HG03280 (cell line): ENCODE measurements around the gene MYO10.
"Not testable (repeated sequence)": the region's sequence is repeated elsewhere in the genome, so short reads cannot be mapped to it uniquely, and the experiment has no call there.

Experiments used
- ATAC-seq: cut with Tn5 transposase; IDR thresholded peaks from one replicate; pipeline ENCODE4 v1.9.1; 2021; ENCODE audit warnings: mild to moderate bottlenecking, moderate library complexity; ENCODE audit not compliant: unreplicated experiment

Gene MYO10

DNA sequence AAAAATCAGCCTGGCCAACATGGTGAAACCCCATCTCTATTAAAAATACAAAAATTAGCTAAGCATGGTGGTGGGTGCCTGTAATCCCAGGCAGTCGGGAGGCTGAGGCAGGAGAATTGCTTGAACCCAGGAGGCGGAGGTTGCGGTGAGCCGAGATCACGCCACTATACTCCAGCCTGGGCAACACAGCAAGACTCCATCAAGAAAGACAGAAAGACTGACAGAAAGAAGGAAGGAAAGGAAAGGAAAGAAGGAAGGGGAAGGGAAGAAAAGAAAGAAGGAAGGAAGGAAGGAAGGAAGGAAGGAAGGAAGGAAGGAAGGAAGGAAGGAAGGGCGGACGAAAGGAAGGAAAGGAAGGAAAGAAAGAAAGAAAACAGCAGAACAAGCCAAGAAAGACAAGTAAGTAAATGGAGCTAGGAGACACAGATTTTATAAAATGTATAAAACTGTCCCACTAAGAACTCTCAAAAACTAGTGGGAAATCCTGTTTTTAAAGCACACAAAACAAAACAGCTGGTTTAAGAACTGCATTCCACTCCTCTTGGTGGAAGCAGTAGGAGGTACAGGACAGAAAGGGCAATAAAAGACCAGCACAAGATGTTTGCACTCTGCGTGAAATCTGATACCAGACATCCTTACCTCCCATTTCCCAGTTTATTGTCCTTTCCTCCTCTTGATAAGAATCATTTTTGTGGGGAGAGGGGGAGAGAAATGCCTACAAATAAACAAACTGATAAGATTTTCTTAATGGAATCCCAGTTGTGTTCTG is 46.7 kb downstream of the MYO10 start:
- no peak for ATAC-seq

DNA sequence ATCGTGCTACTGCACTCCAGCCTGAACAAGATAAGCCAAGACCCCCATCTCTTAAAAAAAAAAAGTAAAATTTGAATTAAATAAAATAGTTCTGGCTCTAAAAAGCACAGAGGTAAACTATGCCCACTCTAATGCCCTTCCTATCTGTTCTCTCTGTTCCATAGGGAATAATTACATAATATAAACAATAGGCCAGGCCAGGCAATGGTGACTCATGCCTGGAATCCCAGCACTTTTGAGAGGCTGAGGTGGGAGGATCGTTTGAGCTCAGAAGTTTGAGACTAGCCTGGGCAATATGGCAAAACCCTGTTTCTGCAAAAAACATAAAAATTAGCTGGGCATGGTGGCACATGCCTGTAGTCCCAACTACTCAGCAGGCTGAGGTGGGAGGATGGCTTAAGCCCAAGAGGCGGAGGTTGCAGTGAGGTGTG is 47.4 kb downstream of the MYO10 start:
- ATAC-seq, result no peak

DNA sequence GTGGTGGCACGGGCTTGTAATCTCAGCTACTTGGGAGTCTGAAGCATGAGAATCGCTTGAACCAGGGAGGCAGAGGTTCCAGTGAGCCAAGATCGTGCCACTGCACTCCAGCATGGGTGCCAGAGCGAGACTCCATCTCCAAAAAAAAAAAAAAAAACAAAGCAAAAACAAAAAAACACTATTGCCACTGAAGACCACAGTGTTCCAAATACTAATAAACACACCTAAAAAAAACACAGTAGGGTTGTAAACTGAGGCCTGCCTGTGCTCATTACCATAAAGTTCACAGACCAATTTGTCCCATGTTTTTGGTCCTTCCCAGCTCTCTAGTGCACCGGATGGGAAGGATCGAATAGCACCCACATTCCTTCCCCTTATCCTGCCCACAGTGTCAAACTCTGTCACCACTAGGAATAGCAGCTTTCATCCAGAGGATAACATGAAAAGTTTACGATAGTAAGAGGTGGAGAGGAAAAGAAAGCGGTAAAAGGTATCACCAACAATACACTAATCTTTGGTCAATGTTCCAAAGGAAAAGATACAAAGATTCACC is 49.2 kb downstream of the MYO10 start:
- no peak for ATAC-seq

DNA sequence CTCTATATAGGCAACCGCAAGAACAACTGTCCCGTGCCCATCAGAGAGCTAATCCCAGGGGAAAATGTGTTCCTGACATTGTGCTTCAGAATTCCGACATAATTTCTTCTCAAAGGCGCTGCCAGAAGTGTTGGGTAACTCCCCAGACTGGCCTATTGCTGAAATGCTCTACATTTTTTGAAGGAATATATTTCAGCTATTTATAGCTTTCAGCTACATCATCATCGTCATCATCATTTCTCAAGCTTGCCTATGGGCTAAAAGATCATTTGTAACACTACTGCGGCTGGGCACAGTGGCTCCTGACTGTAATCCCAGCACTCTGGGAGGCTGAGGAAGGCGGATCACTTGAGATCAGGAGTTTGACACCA is 49.7 kb downstream of the MYO10 start:
- ATAC-seq, result no peak

DNA sequence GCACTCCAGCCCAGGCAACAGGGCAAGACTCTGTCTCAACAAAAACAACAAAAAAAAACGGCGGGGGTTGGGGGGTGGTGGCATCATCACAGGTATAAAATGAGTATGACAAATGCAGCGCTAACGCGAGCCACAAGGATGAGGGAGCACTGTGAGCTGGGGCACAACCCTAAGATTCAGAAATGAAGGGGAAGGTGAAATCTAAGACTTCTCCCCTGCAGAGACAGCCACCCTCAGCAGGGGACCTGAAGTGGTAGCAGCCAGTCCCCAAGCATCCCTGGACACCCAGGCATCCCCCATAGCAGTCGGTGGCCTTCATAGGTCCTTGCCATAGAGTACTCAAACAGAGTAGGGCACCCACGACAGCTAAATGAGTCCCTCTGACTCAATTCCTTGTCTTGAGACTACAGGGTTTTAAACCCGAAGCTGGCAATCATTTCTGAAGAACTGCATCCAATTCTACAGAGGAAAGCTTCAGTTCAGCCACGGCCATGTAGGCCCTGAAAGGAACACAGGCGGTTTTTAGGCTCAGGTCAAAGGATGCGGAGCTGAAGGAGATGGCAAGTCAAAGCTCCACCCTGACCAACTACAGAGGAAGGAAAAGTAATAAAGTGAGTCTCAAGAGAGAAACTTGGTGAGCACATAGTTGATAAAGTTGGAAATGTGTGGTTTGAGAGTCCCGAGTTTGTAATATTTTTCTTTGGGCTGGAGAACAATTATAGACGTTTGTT is 50.3 kb downstream of the MYO10 start:
- no peak for ATAC-seq

DNA sequence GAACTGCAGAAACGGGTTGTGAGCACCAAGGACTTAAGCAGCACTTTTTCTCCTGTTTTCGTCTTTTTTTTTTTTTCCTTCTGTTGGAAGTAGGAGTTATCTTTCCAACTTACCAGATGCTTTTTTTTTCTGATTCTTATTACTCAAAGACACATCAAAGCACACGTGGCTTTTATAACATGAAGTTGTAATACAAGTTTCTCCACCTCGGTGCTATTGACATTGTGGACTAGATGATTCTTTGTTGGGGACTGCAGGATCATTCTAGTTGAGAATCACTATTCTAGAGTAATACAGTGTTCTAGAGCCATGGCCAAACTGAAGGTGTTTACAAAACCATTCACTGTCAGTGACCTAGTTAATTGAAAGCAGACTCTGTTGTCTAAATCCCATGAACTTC is 51.5 kb downstream of the MYO10 start:
- ATAC-seq, result no peak

DNA sequence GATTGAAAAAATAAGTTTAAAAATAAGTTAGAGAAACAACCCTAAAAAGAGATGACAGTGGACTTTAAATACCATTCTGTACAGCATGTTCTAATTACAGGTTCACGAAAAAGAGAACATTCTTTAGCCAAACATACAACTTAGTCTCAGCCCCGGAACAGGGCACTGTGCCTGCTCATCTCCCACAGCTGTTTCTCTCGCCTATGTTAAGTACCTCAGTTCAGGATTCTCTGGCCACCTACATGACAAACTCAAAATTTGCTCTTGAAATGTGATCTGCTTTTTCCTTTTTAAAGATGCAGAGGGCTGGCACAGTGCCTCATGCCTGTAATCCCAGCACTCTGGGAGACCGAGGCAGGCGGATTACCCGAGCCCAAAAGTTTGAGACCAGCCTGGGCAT is 52.3 kb downstream of the MYO10 start:
- ATAC-seq, result no peak

DNA sequence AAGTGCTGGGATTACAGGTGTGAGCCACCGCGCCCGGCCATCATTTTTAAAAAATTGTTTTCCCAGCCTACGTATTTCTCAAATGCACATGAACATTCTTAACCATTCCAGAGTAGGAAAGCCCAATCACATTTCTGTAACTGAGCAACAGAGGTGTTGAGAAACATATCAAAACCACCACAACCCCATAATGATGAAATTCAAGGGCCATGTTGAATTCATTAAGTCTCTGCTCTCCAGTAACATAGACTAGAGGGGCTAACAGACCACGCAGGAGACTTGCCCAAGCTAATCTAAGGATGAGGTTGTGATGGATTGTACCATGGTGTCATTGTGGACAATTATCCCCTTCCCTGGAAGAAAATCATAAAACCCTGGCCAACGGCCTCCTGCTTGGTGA is 52.9 kb downstream of the MYO10 start:
- no peak for ATAC-seq

DNA sequence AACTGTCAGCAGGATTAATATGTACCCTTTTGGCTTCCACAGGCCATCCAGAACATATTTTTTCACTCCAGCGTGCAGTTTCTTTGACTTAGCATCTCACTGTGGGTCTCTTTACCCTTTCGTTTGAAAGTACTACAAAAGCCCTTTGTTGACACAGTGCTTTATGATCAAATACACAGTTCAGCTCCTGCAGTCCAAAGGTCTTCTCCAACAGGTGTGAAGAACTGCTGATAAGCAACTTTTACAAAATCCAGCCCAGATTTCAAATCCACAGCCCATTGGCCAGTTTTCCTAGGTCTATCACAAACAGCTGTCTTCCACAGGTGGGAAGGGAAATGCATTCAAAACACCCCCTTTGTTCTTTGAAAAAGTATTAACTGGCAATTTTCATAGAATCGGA is 54.8 kb downstream of the MYO10 start:
- no peak for ATAC-seq

DNA sequence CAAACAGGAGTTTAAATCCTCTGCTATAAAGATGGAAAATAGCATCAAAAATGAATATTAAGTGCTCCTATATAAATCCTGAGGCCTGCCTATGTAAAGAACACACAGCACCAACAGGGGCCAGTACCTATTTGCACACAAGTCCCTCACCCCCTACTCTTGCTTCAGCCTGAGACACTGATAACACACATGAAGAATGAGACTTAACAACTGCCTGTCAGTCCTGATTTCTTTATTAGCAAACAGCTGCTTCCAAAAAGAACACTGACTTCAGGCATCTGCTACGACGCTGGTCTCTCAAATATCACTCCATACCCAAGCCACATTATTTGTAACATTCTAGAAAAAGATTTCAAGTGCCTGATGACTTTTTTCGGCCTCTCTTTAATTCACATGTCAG is 55.5 kb downstream of the MYO10 start:
- ATAC-seq, result no peak

DNA sequence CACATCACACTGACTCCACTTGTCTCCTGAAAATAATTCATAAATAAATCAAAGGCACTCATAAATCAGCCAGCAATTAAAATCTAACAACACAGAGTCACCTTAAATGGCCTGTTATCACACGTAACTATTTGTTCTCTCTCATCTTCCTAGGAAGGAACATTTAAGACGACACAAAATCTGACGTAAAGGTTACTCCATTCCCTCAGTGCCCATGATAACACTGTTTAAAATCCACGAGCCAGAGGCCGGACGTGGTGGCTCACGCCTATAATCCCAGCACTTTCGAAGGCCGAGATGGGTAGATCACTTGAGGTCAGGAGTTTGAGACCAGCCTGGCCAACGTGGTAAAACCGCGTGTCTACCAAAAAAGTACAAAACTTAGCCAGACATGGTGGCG is 56.4 kb downstream of the MYO10 start:
- no peak for ATAC-seq

DNA sequence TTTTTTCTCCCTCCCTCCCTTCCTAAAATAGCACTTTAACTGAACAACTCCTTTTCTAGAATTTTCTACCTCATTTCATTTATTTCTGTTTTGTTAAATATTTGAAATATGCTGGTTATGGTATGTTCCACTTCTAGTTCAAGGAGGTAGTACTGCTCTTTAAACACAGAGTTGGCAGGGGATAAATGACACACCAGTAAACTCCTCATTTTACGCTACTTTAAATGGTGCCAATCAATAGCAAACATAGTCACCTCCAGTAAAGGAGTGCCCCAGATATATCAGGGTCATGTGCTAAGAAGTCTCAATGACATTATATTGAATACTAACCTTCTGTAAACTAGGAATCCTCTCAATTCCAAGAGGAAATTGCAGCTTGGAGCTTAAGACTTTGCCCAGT is 56.9 kb downstream of the MYO10 start:
- ATAC-seq, result no peak

DNA sequence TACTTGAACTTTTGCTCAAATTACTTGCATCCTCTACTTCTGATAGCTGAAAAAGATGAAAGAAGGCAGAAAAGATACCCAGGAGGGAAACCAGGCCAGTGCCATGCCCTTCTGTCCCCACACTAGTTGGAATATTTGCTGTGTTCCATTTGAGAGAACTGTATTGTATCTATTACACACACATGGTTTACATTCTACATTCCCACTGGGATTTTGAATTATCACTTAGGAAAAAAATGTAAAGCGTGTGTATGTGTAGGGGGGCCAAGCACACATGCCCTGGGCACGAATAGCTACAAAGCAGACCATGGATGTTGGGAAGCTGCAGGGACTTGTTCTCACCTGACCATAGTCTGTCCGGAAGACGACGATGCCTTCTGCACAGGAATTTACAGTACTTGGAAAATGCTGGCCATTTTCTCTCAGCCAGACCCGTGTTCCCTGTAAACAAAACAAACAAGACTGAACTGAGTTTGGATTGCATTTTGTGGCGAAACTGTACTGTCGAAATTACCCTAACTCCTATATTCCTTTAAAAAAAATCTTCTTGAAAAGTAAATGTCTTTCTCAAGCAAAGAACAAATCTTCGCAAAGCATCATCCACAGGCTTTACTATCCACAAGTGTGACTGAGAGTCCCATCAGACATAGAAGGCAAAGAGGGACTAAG is 58.7 kb downstream of the MYO10 start:
- no peak for ATAC-seq

DNA sequence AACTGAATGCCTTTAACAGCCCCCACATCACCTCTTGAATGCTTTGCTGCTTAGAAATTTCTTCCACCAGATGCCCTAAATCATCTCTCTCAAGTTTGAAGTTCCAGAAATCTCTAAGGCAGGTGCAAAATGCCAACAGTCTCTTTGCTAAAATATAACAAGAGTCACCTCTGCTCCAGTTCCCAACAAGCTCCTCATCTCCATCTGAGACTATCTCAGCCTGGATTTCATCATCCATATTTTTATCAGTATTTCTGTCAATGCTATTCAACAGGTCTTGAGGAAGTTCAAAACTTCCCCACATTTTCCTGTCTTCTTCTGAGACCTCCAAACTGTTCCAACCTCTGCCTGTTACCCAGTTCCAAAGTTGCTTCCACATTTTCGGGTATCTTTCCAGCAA is 61.7 kb downstream of the MYO10 start:
- ATAC-seq, result not testable (repeated sequence)

DNA sequence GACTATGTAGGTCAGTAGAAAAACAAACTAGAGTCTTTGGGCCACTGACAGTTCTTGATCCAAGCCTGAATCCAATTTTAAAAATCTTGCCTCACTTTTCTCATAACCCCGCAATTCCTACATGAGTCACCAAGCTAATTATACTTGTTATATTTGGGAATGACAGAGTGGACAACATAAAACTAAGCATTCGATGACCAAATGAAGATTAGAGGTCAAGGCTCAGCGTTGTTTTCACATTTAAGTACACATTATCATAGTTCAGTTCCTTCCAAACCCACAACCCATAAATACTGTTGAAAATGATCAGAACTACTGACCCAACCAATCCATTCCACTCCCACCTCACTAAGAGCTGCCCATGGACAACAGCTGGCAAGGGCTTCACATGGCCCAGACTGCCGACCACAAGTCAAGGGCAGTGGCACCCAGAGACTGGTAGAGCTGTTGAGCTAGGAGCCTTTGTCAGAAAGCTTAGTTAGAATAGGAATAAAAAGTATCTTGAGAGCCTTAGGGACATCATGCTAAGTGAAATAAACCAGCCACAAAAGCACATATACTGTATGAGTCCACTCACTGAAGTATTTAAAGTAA is 64.2 kb downstream of the MYO10 start:
- no peak for ATAC-seq

DNA sequence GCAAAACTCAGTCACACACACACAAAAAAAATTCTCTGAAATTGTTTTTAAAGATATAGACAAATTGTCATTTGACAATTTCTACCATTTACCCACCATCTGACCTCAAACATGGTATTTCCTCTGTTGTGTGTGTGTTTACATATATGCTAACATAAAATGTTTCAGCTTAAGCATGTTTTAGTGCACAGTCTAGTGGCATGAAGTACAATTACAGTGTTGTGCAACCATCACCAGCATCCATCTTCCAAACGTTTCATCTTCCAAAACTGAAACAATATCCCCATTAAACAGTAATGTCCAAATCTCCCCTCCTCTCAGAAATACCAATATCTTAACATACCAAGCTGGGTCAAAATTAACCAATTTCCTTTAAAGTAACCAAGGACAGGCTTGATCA is 65.2 kb downstream of the MYO10 start:
- ATAC-seq, result no peak

DNA sequence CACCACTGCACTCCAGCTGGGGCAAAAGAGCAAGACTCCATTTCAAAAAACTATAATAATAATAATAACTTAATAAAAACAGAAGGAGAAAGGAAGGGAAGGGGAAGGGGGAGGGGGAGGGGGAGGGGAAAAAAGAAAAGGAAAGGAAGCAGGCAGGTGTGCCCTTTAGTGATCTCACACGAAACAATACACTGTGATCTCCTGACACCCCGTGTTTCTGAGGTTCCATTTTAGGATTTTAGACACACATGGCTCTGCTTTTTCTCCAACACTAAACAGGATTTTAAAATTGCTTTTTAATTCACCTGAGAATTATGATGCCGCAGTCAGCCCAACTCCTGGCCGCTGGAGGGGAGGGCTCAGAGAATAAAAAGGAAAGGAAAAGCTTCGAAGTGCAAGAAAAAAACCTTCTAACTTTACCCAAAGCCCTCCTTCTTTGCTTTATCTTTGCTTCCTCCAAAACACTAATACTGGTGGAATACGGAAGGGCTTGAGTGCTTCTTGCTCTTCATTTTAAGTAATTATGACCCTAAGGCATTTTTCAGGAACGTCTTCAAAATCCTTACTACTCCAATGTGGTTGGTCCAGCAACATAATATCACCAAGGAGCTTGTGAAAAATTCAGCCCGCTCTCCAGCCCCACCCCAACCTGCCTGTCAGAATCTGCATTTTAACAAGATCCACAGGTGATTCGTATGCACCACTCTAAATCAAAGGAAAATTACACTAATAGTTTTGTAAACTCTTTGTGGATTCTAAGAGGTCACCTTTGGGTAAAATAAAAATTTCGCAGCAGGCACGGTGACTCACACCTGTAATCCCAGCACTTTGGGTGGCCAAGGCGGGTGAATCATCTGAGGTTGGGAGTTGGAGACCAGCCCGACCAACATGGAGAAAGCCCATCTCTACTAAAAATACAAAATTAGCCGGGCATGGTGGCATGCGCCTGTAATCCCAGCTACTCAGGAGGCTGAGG is 66.0 kb downstream of the MYO10 start:
- ATAC-seq, result no peak

DNA sequence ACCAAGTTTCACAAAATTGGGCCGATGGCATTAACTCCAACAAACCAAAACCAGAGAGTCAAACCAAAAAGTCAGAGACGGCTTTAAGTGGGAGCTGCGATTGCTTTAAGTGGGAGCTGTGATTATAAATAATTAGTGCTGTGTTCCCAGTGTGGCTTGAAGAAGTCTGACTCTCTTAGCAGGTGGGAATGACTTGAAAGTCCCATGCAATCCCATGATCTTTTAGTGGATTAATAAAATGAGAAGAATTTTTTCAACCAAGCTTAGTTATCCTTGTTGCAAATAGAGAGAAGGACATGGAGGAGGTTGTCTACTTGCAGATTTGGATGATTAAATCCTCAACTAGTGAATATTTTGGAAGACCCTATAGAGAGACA is 68.5 kb downstream of the MYO10 start:
- no peak for ATAC-seq

DNA sequence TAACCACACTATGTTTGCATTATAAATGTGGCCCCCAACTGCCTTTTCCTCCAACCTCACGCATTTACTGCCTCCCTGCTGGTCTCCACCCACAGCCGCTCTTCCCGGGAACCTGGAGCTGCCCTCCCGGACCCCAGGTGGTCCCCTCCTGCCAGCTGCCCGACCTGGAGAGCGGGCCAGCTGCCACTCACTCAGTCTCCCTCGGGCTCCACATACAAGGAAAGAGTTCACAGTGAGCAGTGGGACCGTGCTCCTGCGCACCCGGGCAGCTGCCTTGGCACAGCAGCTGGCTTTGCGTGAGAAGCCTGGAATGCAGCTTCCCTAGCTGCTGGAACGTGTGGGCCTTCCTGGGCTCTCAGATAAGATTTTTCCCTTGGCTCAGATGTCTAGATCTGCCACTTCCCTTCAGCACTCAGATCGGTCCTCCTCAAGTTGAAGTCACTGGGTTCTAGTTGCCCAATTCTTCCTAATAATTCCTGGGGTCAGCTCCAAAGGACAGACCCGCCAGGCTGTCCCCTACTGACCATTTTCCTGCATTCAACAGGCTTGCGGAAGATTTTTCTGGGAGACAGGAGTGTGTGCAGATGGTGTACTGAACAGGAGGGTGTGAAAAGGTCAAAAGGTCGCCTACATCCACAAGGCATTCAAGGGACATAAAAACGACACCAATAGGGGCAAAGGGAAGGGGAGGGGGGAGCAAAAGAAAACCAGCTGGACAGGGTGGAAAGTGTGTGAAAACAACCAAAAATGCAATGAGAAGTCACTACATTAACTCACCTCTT is 69.1 kb downstream of the MYO10 start:
- ATAC-seq, result no peak

DNA sequence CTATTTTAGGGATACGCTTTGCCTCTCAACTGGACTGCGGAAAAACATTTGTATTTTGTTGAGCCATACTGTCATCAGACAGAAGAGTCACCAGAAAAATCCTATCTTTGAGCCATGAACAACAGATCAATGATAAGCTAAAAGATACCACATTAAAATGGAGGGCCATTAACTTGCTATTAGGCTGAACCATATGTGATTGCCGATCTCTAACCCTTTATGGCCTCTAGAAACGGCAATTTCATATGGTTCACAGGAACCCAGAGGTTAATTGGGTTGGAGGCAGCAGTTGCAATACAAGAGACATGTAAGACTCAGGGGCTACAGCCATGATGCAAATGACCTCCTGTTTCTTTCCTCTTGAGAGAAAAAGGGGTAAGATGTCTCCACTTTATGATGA is 69.8 kb downstream of the MYO10 start:
- ATAC-seq, result no peak
